IMR-90 (cell line): ENCODE results near the gene DLL1. TPM values are rescaled to one million over a fixed set of nuclear protein-coding genes. Genes with fewer than 3 reads are reported as not detected.

Source experiments
- ATAC-seq: fragments of 200-7000 bp; cut with Tn5 transposase; 2 replicates; pipeline ENCODE4 v1.9.1; 2020; ENCODE audit warnings: low read depth, mild to moderate bottlenecking, moderate library complexity
- BruUV-seq: library from RNA; stranded (reverse); fragments of 400-500 nt; replicated peaks from 2 replicates; lab custom pipeline; 2021; lab: Mats Ljungman, UMichigan
- CTCF ChIA-PET: fragments of 300-600 bp; formaldehyde crosslinking; extraction: SDS; loops from one replicate; lab custom pipeline; 2021; ENCODE audit warnings: antibody characterized with exemption; lab: Yijun Ruan, JAX
- POLR2A ChIA-PET: fragments of 300-600 bp; sonication (Branson Sonifier 250); formaldehyde crosslinking; loops from one replicate; lab custom pipeline; 2022; ENCODE audit warnings: antibody characterized with exemption; ENCODE audit not compliant: unreplicated experiment; lab: Charles Lee
- DNase-seq: peaks from one replicate; pipeline ENCODE4 v3.0.0; 2013
- H2AFZ ChIP-seq: replicated peaks from 2 replicates; pipeline ENCODE3; 2013; ENCODE audit warnings: low read length, mild to moderate bottlenecking; ENCODE audit not compliant: poor library complexity
- H2AK5ac ChIP-seq: 2 replicates; pipeline ENCODE4 v1.6.1; 2013; ENCODE audit warnings: low read depth, low read length, inconsistent platforms
- H2AK9ac ChIP-seq: replicated peaks from 2 replicates; pipeline ENCODE3; 2013; ENCODE audit warnings: mild to moderate bottlenecking, low read depth, low read length, moderate library complexity; ENCODE audit not compliant: poor library complexity
- H2BK120ac ChIP-seq: 2 replicates; pipeline ENCODE4 v1.6.1; 2013; ENCODE audit warnings: low read depth, low read length, inconsistent platforms
- H2BK15ac ChIP-seq: 3 replicates; pipeline ENCODE4 v1.6.1; 2013; ENCODE audit warnings: low read depth, low read length, inconsistent platforms
- H2BK20ac ChIP-seq: 2 replicates; pipeline ENCODE4 v1.6.1; 2013; ENCODE audit warnings: low read depth, mild to moderate bottlenecking, inconsistent platforms, low read length, moderate library complexity
- H2BK5ac ChIP-seq: 2 replicates; pipeline ENCODE4 v1.6.1; 2013; ENCODE audit warnings: mild to moderate bottlenecking, low read depth, low read length, inconsistent platforms; ENCODE audit not compliant: poor library complexity, severe bottlenecking
- H3K14ac ChIP-seq: replicated peaks from 2 replicates; pipeline ENCODE4 v1.6.1; 2013; ENCODE audit warnings: low read depth, low read length, inconsistent platforms
- H3K18ac ChIP-seq: 2 replicates; pipeline ENCODE4 v1.6.1; 2013; ENCODE audit warnings: low read depth, low read length, control low read depth
- H3K23ac ChIP-seq: 2 replicates; pipeline ENCODE4 v1.6.1; 2013; ENCODE audit warnings: low read depth, low read length, inconsistent platforms
- H3K27ac ChIP-seq: 2 replicates; pipeline ENCODE4 v1.5.1; 2013; ENCODE audit warnings: mild to moderate bottlenecking, control low read depth, low read length; ENCODE audit not compliant: insufficient read depth
- H3K27me3 ChIP-seq: 2 replicates; pipeline ENCODE4 v1.6.1; 2013; ENCODE audit warnings: low read length; ENCODE audit not compliant: control insufficient read depth, insufficient read depth
- H3K36me3 ChIP-seq: 2 replicates; pipeline ENCODE4 v1.6.1; 2013; ENCODE audit warnings: low read length, mixed read lengths; ENCODE audit not compliant: control insufficient read depth, insufficient read depth
- H3K4ac ChIP-seq: 2 replicates; pipeline ENCODE4 v1.6.1; 2013; ENCODE audit warnings: low read depth, low read length, inconsistent platforms
- H3K4me1 ChIP-seq: 2 replicates; pipeline ENCODE4 v1.6.1; 2013; ENCODE audit warnings: low read length, mixed read lengths; ENCODE audit not compliant: control insufficient read depth, insufficient read depth
- H3K4me2 ChIP-seq: 2 replicates; pipeline ENCODE4 v1.6.1; 2013; ENCODE audit warnings: low read depth, mild to moderate bottlenecking, control low read depth, low read length, moderate library complexity
- H3K4me3 ChIP-seq: 2 replicates; pipeline ENCODE4 v1.5.1; 2013; ENCODE audit warnings: low read depth, mild to moderate bottlenecking, control low read depth, low read length, moderate library complexity; ENCODE audit not compliant: insufficient read depth
- H3K56ac ChIP-seq: 2 replicates; pipeline ENCODE4 v1.6.1; 2013; ENCODE audit warnings: low read length, inconsistent platforms; ENCODE audit not compliant: insufficient read depth; ENCODE audit errors: extremely low read depth
- H3K79me1 ChIP-seq, 2 experiments: 2 replicates each; pipeline ENCODE4 v1.6.1; 2013; ENCODE audit warnings: low read length in 2 of 2, inconsistent platforms in 1 of 2, low read depth in 1 of 2
- H3K9ac ChIP-seq: 2 replicates; pipeline ENCODE4 v1.6.1; 2013; ENCODE audit warnings: low read depth, low read length, control low read depth
- H3K9me1 ChIP-seq: 2 replicates; pipeline ENCODE4 v1.6.1; 2013; ENCODE audit warnings: low read length, inconsistent platforms; ENCODE audit not compliant: insufficient read depth
- H3K9me3 ChIP-seq: 2 replicates; pipeline ENCODE4 v1.6.1; 2013; ENCODE audit warnings: low read length; ENCODE audit not compliant: control insufficient read depth, insufficient read depth
- H4K20me1 ChIP-seq: 2 replicates; pipeline ENCODE4 v1.6.1; 2013; ENCODE audit warnings: low read length, inconsistent platforms; ENCODE audit not compliant: insufficient read depth
- H4K5ac ChIP-seq: 2 replicates; pipeline ENCODE4 v1.6.1; 2013; ENCODE audit warnings: mild to moderate bottlenecking, low read depth, low read length, control low read depth
- H4K8ac ChIP-seq, 2 experiments: 2 replicates each; pipeline ENCODE4 v1.6.1; 2013; ENCODE audit warnings: low read depth in 2 of 2, low read length in 2 of 2, control low read depth in 1 of 2, inconsistent platforms in 1 of 2
- H4K91ac ChIP-seq: 2 replicates; pipeline ENCODE4 v1.6.1; 2013; ENCODE audit warnings: low read depth, low read length, inconsistent platforms; ENCODE audit not compliant: insufficient read depth
- BHLHE40 ChIP-seq: fragments of 150-350 bp; IDR thresholded peaks from 2 replicates; pipeline ENCODE4 v1.6.1; 2016; ENCODE audit warnings: mild to moderate bottlenecking, low read depth, low read length
- CEBPB ChIP-seq: IDR thresholded peaks from 2 replicates; pipeline ENCODE4 v1.6.1; 2012; ENCODE audit warnings: low read depth, low read length, improper control_type of control experiment
- CHD1 ChIP-seq: IDR thresholded peaks from 2 replicates; pipeline ENCODE4 v1.6.1; 2012; ENCODE audit warnings: low read depth, low read length, improper control_type of control experiment
- CTCF ChIP-seq: conservative IDR thresholded peaks from 2 replicates; pipeline ENCODE4 v1.5.1; 2012; ENCODE audit warnings: mild to moderate bottlenecking, low read depth, low read length, improper control_type of control experiment
- ELK1 ChIP-seq: fragments of 150-350 bp; IDR thresholded peaks from 2 replicates; pipeline ENCODE4 v1.6.1; 2016; ENCODE audit warnings: low read depth, mild to moderate bottlenecking, low read length, moderate library complexity, borderline replicate concordance
- FOS ChIP-seq: fragments of 150-350 bp; IDR thresholded peaks from 2 replicates; pipeline ENCODE4 v1.6.1; 2016; ENCODE audit warnings: low read depth, low read length
- MAFK ChIP-seq: IDR thresholded peaks from 2 replicates; pipeline ENCODE4 v1.6.1; 2012; ENCODE audit warnings: low read depth, low read length, improper control_type of control experiment
- MAZ ChIP-seq: IDR thresholded peaks from 2 replicates; pipeline ENCODE4 v1.6.1; 2012; ENCODE audit warnings: low read depth, mild to moderate bottlenecking, low read length, improper control_type of control experiment, moderate library complexity, borderline replicate concordance
- MXI1 ChIP-seq: IDR thresholded peaks from 2 replicates; pipeline ENCODE4 v1.6.1; 2012; ENCODE audit warnings: low read depth, mild to moderate bottlenecking, low read length, moderate library complexity, borderline replicate concordance
- NFE2L2 ChIP-seq: fragments of 150-350 bp; IDR thresholded peaks from 2 replicates; pipeline ENCODE4 v1.6.1; 2016; ENCODE audit warnings: low read depth, mild to moderate bottlenecking, low read length
- POLR2A ChIP-seq: IDR thresholded peaks from 2 replicates; pipeline ENCODE4 v1.6.1; 2012; ENCODE audit warnings: mild to moderate bottlenecking, low read depth, low read length
- RAD21 ChIP-seq: IDR thresholded peaks from 2 replicates; pipeline ENCODE4 v1.6.1; 2012; ENCODE audit warnings: low read length, improper control_type of control experiment
- RCOR1 ChIP-seq: IDR thresholded peaks from 2 replicates; pipeline ENCODE4 v1.6.1; 2012; ENCODE audit warnings: mild to moderate bottlenecking, low read length, improper control_type of control experiment; ENCODE audit not compliant: insufficient replicate concordance
- RFX5 ChIP-seq: IDR thresholded peaks from 2 replicates; pipeline ENCODE4 v1.8.0; 2012; ENCODE audit warnings: low read depth, mild to moderate bottlenecking, low read length, moderate library complexity
- SMC3 ChIP-seq: fragments of 150-350 bp; IDR thresholded peaks from 2 replicates; pipeline ENCODE4 v1.6.1; 2016; ENCODE audit warnings: low read depth, mild to moderate bottlenecking, antibody characterized with exemption, low read length, moderate library complexity
- USF2 ChIP-seq: fragments of 150-350 bp; IDR thresholded peaks from 2 replicates; pipeline ENCODE4 v1.6.1; 2017; ENCODE audit warnings: mild to moderate bottlenecking, antibody characterized with exemption, low read length, low read depth
- WGBS, 2 experiments: methylation state at CpG; one replicate each; pipeline versions ENCODE4 v1.1.5 to v1.1.7; 2013; ENCODE audit warnings: missing lambda C conversion rate in 2 of 2; ENCODE audit not compliant: insufficient read length in 1 of 2; ENCODE audit errors: extremely low coverage in 2 of 2; 5-methylcytosine and 5-hydroxymethylcytosine counted together
- dilution Hi-C: fragments of 300-500 bp; cut with HindIII; formaldehyde crosslinking; loops from one replicate; pipeline ENCODE4 v1.14.3; 2018; ENCODE audit warnings: low sequenced_read_pairs; ENCODE audit not compliant: unreplicated experiment
- in situ Hi-C: fragments of 300-500 bp; cut with MboI; formaldehyde crosslinking; loops from 3 replicates; pipeline ENCODE4 v1.14.3; 2019; ENCODE audit warnings: low sequenced_read_pairs, inconsistent platforms, mixed read lengths
- intact Hi-C: fragments of 100-400 bp; cut with micrococcal nuclease; formaldehyde crosslinking; loops from 2 replicates; pipeline ENCODE4 v1.10.0; 2022
- polyA plus RNA-seq, 3 experiments: library from polyadenylated mRNA; depleted of rRNA; stranded (reverse); fragments of >200 nt; gene quantifications; 2 replicates each; pipeline ENCODE4 v1.2.3, GENCODE V29; 2012; ENCODE audit warnings: low replicate concordance in 1 of 3
- total RNA-seq: library from RNA; depleted of rRNA; stranded (reverse); fragments of >200 nt; gene quantifications from 2 replicates; pipeline ENCODE4 v1.2.3, GENCODE V29; 2012

The DLL1 gene
- total and polyA plus RNA-seq, 2 of the 4 experiments (the other 2 are of a cell fraction), result under 0.01 to 0.31 TPM

GRCh38 chr6:170243386-170243785, 47.5 kb downstream of the DLL1 start:
- Histone ChIP-seq H2AK9ac (no peak overlapping the region), H3K36me3 (no peaks in the 10 kb centered on the region), H3K4ac (no peak overlapping the region), H3K4me1 (no peaks in the 10 kb centered on the region; the same call in 1 of the 2 replicates), H2AFZ (no peak overlapping the region), H2BK120ac (no peak overlapping the region), H3K18ac (no peak overlapping the region), H3K9ac (no peak overlapping the region), H2AK5ac (no peak overlapping the region), H4K5ac (no peak overlapping the region), H3K4me3 (no peak overlapping the region), H4K20me1 (no peaks in the 10 kb centered on the region), H4K91ac (no peak overlapping the region), H3K27ac (no peak overlapping the region), H2BK5ac (no peak overlapping the region), H3K27me3 (peaks cover 8% of the 10 kb centered on the region; the same call in 1 of the 2 replicates), H3K14ac (no peak overlapping the region), H3K4me2 (no peak overlapping the region), H3K23ac (no peak overlapping the region), H3K79me1 (no peaks in the 10 kb centered on the region), H2BK20ac (no peak overlapping the region), H3K9me3 (no peaks in the 10 kb centered on the region), H3K56ac (no peak overlapping the region), H2BK15ac (no peak overlapping the region), H4K8ac (no peak overlapping the region), H3K9me1 (no peaks in the 10 kb centered on the region)
- no TSS peak for BruUV-seq
- intact Hi-C loops, result no loop called here
- ChIA-PET POLR2A (no interaction called here), CTCF (no interaction called here)
- no CpG with 5 or more reads among the region's 7 CpGs for WGBS, 2 experiments
- dilution Hi-C loops, result no loop called here
- ATAC-seq (no peak), DNase-seq (no peak)
- in situ Hi-C loops, result no loop called here
- no peak for TF ChIP-seq FOS
- no peak for TF ChIP-seq POLR2A
- TF ChIP-seq RCOR1, result no peak
- TF ChIP-seq CTCF, result no peak
- TF ChIP-seq USF2, result no peak
- TF ChIP-seq RAD21, result no peak
- TF ChIP-seq RFX5, result no peak
- TF ChIP-seq ELK1, result no peak
- no peak for TF ChIP-seq MAZ
- TF ChIP-seq MAFK, result no peak
- TF ChIP-seq MXI1, result no peak
- no peak for TF ChIP-seq CHD1
- TF ChIP-seq NFE2L2, result no peak
- TF ChIP-seq SMC3, result no peak
- no peak for TF ChIP-seq CEBPB
- no peak for TF ChIP-seq BHLHE40
